Activated T-cell treated with anti-CD3 and anti-CD28 coated beads for 1 hour (primary cell): Measurements from ENCODE around the gene SFT2D2.
"Not testable (repeated sequence)": the region's sequence is repeated elsewhere in the genome, so short reads cannot be mapped to it uniquely, and the experiment has no call there.

Experiments
- DNase-seq: peaks from one replicate; pipeline ENCODE4 v3.0.0-alpha.2; 2020; ENCODE audit warnings: low read depth

Gene SFT2D2

DNA sequence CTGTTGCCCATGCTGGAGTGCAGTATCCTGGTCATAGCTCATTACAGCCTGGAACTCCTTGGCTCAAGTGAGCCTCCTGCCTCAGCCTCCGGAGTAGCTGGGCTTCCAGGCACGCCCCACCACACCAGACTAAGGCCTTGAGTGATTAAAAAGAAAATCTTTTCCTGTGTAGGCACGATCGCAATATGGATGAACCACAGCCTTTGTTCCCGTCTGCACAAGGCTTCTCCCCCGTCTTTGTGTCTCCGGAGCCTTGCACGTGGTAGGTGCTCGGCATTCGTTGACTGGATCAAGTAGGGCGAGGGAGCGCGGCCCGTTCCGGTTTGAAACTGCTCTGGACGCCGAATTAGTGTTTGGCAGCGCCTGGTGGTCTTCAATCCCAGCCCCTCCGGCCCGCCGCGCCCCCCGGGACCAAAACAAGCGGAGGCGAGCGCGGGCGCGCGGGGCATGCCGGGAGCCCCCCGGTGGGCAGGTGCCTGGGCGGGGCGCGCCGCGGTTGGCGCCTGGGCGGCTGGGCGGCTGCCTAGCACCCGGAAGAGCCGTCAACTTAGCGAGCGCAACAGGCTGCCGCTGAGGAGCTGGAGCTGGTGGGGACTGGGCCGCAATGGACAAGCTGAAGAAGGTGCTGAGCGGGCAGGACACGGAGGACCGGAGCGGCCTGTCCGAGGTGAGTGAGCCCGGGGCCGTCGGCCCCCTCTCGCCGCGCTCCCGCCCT is at the start of gene SFT2D2:
TSS of gene SFT2D2 (plus strand) at position 529 of the 715 bp plus-strand sequence. CDS start at position 605, 76 bp downstream.
- peak; percentile 69 for DNase-seq

DNA sequence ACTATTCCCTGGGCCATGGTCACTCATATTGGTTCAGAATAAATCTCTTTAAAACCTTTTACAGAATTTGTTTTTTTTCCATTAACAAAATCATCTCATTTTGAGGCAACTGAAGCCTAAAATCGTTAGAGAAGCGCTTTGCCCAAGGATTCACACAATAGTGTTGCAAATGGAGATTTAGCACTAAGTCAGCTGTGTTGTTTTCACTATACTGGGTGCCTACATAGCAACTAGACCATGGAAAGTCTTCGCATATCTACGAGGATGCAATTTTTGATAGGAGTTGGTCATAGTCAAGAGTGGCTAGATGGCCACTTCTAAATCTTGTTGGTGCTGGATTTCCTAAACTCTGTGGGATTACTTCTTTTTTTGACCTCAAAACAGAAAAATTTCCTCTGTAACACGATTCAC is 47.6 kb upstream of the SFT2D2 start:
- DNase-seq = no peak

DNA sequence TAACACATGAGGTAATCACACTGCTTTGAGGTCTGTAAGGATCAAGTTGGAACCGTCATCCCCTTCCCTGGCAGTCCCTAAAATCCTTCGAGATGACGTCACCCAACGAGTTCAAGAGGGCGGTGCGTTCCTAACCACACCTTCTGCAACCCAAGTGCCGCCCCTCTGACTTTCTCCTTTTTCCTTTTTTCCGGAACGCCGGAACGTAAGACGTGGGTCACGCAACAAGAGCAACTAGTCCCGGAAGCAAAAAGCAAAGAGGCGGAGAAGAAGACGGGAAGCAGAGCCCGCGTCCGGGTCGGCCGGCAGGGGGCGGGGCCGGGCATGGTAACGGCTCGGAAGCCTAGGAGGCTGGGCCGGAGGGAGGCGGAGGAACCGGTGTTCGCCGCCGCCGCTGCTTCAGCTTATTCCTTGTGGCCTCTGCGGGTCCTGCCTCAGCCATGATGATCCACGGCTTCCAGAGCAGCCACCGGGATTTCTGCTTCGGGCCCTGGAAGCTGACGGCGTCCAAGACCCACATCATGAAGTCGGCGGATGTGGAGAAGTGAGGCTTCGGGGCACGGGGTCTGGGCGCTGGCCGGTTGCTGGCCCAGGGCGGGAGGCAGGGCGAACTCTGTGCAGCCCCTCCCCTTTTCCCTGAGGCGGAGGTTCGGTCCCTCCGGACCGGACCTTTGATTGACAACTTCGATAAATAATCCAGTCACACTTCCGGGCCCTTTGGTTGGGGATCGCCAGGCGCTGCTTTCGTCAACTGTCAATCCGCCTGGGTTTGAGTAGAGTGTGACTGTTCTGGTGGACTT is 47.0 kb upstream of the SFT2D2 start, which contains the start of gene TIPRL:
TSS of gene TIPRL (plus strand) at position 325 of the 800 bp plus-strand sequence. CDS start at position 441, 116 bp downstream.
- DNase-seq = peak; percentile 90

DNA sequence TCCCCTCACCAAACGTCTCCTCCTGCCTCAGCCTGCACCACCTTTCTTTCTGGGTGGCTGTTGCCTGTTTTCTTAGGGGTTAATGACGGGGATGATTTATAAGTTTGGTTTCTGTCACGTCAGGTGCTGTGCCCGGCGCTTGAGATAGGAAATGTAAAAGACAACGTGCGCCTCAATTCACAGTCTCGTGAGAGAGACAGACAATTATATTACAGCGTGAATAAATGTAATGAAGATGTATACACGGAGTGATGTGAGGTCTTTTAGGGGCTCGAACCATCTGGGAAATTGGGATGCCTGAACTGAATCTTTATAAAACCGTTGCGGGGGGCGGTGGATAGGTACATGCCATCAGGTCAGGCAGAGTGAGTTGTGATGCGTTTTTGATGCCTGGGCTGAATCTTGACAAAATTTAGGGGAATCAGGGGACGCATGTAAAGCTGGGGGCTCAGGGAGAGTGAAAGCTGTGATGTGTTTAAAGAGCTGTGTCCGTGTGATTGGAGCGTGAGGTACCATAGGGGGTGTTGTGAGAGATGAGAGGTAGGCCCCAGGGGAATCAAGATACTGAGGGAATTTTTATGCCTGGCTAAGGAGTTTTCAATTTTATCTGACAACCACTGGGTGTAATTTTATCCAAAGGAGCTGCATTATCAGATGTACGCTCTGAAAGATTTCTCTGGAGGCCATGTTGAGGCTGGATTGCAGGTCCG is 46.2 kb upstream of the SFT2D2 start:
- DNase-seq = no peak

DNA sequence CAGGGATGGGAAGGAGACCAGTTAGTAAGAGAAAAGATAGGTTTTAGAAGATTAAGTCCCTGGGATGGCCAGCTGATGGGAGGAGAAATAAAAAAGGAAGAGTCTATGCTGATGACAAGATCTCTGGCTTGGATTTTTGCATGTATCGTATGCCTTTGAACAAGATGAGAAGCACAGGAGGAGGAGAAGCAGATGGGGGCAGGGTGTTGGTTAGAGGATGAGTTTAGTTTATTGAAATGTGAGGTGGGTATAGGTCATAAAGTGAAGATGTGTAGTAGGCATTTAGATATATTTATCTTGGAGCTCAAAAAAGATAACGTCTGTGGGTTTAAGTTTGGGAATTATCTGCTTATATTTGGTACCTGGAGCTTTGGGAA is 45.7 kb upstream of the SFT2D2 start:
- DNase-seq = no peak

DNA sequence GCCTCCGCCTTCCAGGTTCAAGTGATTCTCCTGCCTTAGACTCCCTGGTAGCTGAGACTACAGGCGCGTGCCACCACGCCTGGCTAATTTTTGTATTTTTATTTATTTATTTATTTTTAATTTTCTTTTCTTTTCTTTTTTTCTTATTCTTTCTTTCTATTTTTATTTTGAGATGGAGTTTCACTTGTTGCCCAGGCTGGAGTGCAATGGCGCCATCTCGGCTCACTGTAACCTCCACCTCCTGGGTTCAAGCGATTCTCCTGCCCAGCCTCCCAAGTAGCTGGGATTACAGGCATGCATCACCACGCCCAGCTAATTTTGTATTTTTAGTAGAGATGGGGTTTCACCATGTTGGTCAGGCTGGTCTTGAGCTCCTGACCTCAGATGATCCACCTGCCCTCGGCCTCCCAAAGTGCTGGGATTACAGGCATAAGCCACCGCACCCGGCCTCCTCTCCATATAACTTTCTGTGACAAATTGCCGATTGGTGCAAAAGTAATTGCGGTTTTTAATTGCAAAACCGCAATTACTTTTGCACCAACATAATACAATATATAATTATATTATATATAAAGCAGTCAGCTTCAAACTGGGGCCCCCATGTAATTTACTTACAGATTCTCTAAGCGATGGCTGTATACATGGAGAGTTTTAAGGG is 44.6 kb upstream of the SFT2D2 start:
- DNase-seq = not testable (repeated sequence)

DNA sequence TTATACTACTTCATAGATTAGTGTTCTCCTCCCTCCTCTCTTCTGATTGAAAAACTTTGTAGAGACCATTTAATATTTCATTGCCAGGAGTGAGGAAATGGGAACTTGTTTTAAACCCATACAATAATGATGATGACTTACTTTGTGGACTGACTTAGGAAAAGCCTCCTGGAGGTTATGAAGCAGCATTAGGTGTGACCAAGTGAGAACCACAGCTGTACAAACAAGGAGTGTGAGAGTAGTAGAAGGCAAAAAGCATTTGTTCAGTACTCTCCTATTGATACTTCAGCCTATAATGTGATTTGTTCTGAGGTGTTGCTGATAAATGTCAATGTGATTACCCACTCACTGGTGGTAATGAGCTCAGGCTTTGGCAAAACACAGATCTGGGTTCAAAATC is 38.6 kb upstream of the SFT2D2 start:
- no peak for DNase-seq

DNA sequence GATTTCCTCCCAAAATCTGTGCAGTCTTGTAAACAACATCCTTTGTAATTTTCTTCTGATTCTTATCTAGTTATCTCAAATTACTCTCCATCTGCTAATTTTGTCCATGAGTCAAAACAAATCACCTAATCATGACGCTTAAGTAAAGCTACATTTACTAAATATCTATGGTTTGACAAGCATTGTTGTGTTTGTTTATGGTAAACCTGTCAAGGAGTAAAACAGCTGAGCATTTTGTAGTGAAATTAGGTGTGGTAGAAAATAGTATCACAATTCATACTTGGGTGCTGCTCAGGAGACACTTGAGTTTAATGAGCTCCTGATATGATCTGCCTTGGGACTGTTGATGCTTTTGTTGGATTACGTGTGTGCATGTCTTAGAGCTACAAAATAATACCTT is 35.4 kb upstream of the SFT2D2 start:
- no peak for DNase-seq

DNA sequence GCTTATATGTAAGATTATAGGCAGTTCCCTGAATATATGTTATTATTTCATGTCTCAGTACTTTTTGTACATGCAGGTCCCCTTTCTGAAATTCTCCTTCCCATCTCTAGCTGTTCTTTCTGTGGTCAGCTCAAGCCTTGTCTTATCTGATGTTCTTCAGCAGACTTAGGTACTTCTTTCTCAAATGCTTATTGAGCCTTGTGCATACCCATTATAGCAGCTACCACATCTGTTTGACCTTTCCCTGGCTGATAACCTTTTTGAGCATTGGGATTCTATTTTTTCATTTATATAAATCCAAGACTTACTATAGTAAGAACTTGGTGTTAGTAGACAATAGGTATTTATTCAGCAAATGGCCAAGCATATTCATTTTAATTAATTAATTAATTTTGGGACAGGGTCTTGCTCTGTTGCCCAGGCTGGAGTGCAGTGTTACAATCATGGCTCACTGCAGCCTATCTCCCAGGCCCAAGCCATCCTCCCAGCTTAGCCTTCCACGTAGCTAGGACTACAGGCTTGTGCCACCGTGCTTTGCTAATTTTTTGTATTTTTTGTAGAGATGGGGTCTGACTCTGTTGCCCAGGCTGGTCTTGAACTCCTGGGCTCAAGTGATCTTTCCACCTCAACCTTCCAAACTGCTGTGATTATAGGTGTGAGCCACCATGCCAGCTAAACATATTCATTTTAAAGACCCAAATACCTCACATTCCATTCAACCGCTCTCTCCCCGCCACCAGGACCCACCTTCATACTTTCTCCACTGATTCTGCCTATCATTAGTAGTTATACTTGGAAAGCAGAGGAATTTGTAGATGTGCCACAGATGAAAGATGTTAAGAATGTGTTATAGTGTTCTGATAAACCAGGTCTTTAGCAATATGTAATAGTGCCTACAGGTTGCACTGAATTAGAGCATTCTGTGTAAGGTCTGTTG is 30.3 kb upstream of the SFT2D2 start:
- no peak for DNase-seq

DNA sequence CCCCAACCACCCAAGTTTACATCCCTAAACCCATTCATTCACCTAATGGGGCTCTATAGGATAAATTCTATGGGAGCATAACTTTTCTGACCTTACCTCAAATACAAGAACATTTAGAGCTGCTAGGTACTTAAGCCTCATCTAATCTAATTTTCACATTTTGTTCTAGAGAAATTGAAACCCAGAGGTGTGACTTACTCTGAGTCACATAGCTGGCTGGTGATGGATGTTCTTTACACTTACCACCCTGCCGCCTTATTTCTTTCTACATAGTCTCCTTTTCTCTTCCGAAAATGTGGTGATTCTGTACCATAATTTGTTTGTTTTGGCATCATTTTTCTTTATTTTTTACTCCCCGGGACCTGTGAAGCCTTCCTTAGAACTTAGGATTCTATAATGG is 26.7 kb upstream of the SFT2D2 start:
- no peak for DNase-seq

DNA sequence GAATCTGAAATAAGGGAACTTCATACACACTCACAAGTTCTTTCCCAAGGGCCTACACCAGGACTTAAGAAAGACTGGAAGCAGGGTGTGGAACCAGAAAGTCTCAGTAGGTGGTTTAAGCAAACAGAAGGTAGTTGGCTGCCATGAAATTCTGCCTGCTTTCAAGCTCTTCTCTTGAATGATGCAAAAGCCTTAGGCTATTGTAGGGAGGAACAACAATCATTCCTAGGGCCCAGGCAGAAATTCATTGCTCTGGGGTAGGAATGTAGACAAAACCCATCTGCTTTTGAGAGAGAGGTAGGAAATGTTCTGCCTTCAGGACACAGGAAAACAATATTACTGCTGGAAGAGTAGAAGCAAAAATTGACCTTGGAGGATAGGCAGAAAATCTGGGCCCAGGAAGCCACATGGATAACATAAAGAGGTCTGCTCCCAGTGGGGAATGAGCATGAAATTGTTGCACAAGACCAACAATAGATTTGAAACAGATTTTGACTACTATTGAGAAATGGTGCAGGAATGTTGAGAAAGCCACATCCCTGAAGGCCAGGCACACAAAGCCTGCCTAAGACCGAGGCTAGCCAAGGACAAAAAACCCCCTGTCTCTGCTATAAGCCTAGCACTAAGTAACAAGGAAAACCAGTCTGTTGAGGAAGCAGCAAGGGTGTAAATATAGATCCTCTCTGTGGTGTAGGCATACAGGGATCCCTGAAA is 22.7 kb upstream of the SFT2D2 start:
- no peak for DNase-seq

DNA sequence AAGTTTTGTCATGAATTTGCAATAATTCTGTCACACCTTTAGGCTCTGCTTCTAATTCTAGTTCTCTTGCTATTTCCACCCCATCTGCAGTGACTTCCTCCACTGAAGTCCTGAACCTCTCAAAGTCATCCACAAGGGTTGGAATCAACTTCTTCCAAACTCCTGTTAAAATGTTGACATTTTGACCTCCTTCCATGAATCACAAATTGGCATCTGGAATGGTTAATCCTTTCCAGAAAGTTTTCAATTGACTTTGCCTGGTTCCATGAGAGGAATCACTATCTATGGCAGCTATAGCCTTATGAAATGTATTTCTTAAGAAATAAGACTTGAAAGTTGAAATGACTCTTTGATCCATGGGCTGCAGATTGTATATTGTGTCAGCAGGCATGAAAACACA is 19.7 kb upstream of the SFT2D2 start:
- DNase-seq = no peak

DNA sequence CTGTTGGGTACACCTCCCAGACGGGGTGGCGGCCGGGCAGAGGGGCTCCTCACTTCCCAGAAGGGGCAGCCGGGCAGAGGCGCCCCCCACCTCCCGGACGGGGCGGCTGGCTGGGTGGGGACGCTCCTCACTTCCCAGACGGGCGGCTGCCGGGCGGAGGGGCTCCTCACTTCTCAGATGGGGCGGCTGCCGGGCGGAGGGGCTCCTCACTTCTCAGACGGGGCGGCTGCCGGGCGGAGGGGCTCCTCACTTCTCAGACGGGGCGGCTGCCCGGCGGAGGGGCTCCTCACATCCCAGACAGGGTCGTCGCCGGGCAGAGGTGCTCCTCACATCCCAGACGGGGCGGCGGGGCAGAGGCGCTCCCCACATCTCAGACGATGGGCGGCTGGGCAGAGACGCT is 18.1 kb upstream of the SFT2D2 start:
- not testable (repeated sequence) for DNase-seq

DNA sequence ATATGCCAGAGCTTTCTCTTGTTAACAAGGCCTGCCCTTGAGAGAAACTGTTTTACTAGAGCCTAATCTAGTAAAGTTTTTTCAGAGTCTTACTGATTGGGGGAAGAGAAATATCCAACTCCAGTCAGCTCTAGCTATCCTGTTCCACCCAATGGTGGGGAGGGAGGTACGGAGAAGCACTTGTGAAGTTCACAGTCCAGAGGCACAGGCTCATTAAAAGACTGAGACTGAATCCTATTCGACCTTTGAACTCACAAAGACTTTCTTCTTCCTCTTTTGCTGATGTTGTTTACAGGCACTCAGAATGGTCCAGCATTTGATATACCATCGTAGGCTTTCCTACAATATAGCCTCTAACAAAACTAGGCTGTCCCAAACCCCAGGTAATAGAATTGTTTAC is 15.5 kb upstream of the SFT2D2 start:
- DNase-seq = no peak

DNA sequence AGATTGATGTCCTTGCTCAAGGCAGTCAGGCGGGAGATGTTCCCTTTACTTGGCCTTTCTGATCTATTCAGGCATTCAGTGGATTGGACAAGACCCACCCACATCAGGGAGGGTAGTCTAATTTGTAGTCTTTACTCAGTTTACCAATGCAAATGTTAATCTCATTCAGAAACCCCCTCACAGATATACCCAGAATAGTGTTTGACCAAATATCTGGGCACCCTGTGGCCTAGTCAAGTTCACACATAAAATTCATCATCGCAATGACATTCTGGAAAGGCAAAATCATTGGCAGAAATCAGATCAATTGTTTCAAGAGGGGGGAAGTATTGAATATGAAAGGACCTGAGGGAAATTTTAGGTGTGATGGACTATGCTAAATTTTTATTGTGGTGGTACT is 12.5 kb upstream of the SFT2D2 start:
- DNase-seq = no peak

DNA sequence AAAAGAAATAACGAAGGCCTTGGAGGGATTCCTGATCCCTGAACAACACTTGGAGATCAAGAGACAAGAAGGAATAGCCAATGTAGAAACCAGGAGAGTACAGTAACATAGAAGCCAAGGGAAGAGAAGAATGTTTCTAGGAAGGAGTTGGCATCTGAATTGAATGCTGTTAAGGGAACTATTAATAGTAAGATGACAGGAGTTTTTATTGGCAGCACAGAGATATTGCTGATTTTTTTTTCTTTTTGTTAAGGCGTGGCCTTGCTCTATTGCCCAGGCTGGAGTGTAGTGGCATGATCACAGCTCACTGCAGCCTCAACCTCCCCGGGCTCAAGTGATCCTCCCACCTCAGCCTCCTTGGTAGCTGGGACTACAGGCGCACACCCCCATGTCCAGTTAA is 9.6 kb upstream of the SFT2D2 start:
- DNase-seq = no peak

DNA sequence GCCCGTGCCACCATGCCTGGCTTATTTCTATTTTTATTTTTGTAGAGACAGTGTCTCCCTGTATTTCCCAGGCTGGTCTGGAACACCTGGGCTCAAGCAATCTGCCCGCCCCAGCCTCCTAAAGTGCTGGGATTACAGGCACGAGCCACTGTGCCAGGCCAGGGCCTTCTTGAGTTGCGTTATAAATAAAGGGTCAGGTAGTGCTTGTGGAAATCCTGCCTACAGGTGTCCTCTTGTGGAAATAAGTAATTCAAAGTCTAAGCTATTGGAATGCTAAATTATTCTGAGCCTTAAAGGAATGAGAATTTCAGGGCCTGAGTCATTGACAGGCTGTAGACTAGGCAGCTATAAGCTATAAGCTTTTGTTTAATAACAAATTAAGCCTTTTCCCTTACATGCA is 8.1 kb upstream of the SFT2D2 start:
- no peak for DNase-seq

DNA sequence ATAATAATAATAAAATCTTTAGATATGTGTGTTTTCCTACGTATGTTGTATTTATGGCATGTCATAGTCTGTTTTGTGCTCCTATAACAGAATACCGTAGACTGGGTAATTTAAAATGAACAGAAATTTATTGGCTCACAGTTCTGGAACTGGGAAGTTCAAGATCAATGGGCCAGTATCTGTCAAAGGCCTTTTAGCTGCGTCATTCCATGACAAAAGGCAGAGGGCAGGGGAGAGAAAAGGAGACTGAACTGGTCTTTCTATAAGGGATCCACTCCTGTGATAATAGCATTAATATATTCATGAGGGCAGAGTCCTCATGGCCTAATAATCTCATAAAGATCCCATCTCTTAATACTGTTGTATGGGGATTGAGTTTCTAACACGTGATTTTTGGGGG is 7.1 kb upstream of the SFT2D2 start:
- DNase-seq = no peak

DNA sequence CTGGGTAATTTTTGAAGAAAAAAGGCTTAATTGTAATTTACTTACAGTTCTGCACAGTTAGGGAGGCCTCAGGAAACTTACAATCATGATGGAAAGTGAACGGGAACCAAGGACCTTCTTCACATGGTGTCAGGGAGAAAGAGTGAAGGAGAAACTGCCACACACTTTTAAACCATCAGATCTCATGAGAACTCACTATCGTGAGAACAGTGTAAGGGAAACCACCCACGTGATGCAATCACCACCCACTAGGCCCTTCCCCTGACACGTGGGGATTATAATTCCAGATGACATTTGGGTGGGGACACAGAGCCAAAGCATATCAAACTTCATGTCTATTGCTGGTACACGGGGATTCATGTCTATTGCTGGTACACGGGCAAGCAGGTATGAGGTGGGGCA is 5.3 kb upstream of the SFT2D2 start:
- DNase-seq = no peak

DNA sequence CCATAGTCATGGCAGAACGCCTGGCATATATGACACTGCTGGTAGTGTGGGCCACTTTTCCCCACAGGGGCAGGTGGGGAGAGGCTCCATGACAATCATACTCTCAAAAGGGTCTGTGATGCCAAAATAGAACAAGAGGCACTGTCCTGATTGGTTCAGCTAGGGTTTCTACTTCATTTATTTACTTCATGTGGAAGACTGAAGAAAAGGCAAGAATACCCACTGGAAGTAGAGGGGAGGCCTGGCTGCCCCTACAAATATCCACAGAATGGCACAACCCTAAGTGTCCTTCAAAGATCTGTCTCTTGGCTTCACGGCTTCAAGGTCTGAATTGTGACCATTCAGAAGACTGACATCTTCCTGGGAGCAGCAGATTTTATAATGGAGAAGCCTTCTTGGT is 4.5 kb upstream of the SFT2D2 start:
- DNase-seq = no peak

DNA sequence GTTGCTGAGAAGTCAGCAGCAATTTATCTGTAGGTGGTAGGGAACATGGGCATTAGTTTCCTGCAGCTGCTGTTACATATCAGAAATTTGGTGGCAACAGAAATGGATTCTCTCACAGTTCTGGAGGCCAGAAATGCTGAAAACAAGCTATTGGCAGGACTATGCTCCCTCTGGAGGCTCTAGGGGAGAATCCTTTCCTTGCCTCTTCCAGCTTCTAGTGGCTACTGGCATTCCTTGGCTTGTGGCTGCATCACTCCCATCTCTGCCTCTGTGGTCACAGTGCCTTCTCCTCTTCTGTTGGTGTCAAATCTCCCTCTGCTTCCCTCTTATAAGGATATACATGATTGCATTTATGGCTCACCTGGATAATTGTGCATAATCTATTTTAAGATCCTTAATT is 2.5 kb upstream of the SFT2D2 start:
- DNase-seq = no peak
